GM12878 (cell line): ENCODE results near the gene FGF14. TPM values are rescaled to one million over a fixed set of nuclear protein-coding genes. Genes with fewer than 3 reads are reported as not detected.

ENCODE experiments used
- ATAC-seq: fragments of 200-7000 bp; cut with Tn5 transposase; 3 replicates; pipeline ENCODE4 v1.9.1; 2020; ENCODE audit warnings: mild to moderate bottlenecking, moderate library complexity
- BruUV-seq: library from RNA; stranded (reverse); fragments of 400-500 nt; replicated peaks from 2 replicates; lab custom pipeline; 2021; lab: Mats Ljungman, UMichigan
- CTCF ChIA-PET: fragments of 300-600 bp; sonication (Branson Sonifier 250); formaldehyde crosslinking; extraction: SDS; loops from one replicate; lab custom pipeline; 2021; ENCODE audit warnings: inconsistent platforms; lab: Yijun Ruan, JAX
- POLR2A ChIA-PET: fragments of 350-600 bp; formaldehyde crosslinking; extraction: SDS; loops from one replicate; lab custom pipeline; 2021; ENCODE audit warnings: inconsistent platforms; lab: Charles Lee
- RAD21 ChIA-PET: fragments of 300-600 bp; sonication (Branson Sonifier 250); formaldehyde crosslinking; loops from one replicate; lab custom pipeline; 2023; ENCODE audit warnings: antibody characterized with exemption; ENCODE audit not compliant: unreplicated experiment; lab: Charles Lee
- SMC1A ChIA-PET: fragments of 300-600 bp; sonication (Branson Sonifier 250); formaldehyde crosslinking; loops from one replicate; lab custom pipeline; 2023; ENCODE audit not compliant: unreplicated experiment, uncharacterized antibody; lab: Charles Lee
- DNase-seq: peaks from one replicate; pipeline ENCODE4 v3.0.0-alpha.2; 2011; ENCODE audit warnings: low read depth, low spot score
- FAIRE-seq: peaks from 3 replicates; lab custom pipeline; 2011; peaks lifted over from hg19 to GRCh38; lab: Jason Lieb, UNC
- H2AFZ ChIP-seq: 2 replicates; pipeline ENCODE4 v1.6.0; 2011; ENCODE audit warnings: low read depth, low read length, control low read depth; ENCODE audit not compliant: control insufficient read depth
- H3K27ac ChIP-seq: 2 replicates; pipeline ENCODE4 v1.5.1; 2011; ENCODE audit warnings: control low read depth; ENCODE audit not compliant: control insufficient read depth, insufficient read depth
- H3K27me3 ChIP-seq, 2 experiments: replicated peaks in 1 of 2; 2 replicates each; pipeline versions ENCODE4 v1.6.0 to v1.6.1; 2011; ENCODE audit warnings: low read length in 1 of 2; ENCODE audit not compliant: control insufficient read depth in 2 of 2, insufficient read depth in 2 of 2
- H3K36me3 ChIP-seq, 2 experiments: 2 replicates each; pipeline ENCODE4 v1.5.1; 2011; ENCODE audit warnings: low read length in 1 of 2; ENCODE audit not compliant: control insufficient read depth in 2 of 2, insufficient read depth in 2 of 2
- H3K4me1 ChIP-seq: 2 replicates; pipeline ENCODE4 v1.6.1; 2011; ENCODE audit warnings: mild to moderate bottlenecking, low read length, moderate library complexity, mixed read lengths; ENCODE audit not compliant: control insufficient read depth, insufficient read depth
- H3K4me2 ChIP-seq: 2 replicates; pipeline ENCODE4 v1.6.0; 2011; ENCODE audit warnings: control low read depth; ENCODE audit not compliant: control insufficient read depth, insufficient read depth
- H3K4me3 ChIP-seq: fragments of 200-600 bp; sonication (generic); 2 replicates; pipeline ENCODE4 v1.5.1; 2016
- H3K79me2 ChIP-seq: 2 replicates; pipeline ENCODE4 v1.6.0; 2011; ENCODE audit warnings: low read length; ENCODE audit not compliant: control insufficient read depth, insufficient read depth
- H3K9ac ChIP-seq: 2 replicates; pipeline ENCODE4 v1.8.0; 2011; ENCODE audit warnings: low read length, control low read depth, mixed read lengths; ENCODE audit not compliant: control insufficient read depth, insufficient read depth
- H3K9me3 ChIP-seq: replicated peaks from 3 replicates; pipeline ENCODE4 v1.5.1; 2011; ENCODE audit warnings: mild to moderate bottlenecking, low read length; ENCODE audit not compliant: control insufficient read depth, insufficient read depth
- H4K20me1 ChIP-seq: 2 replicates; pipeline ENCODE4 v1.6.0; 2011; ENCODE audit not compliant: control insufficient read depth, insufficient read depth
- ATF7 ChIP-seq: fragments of 450-650 bp; IDR thresholded peaks from 2 replicates; pipeline ENCODE4 v1.6.1; 2016; ENCODE audit warnings: low read depth, mild to moderate bottlenecking
- CBX3 ChIP-seq: fragments of 200-600 bp; sonication (generic); IDR thresholded peaks from 2 replicates; pipeline ENCODE4 v1.6.1; 2016; ENCODE audit warnings: low read depth, borderline replicate concordance
- FOXK2 ChIP-seq: fragments of 450-650 bp; IDR thresholded peaks from 2 replicates; pipeline ENCODE4 v1.6.1; 2017; ENCODE audit warnings: mild to moderate bottlenecking, moderate library complexity
- GATAD2B ChIP-seq: fragments of 450-650 bp; conservative IDR thresholded peaks from 2 replicates; pipeline ENCODE4 v1.6.1; 2017; ENCODE audit warnings: low read depth, mild to moderate bottlenecking, moderate library complexity
- HDGF ChIP-seq: fragments of 450-650 bp; IDR thresholded peaks from 2 replicates; pipeline ENCODE4 v1.6.1; 2016; ENCODE audit warnings: antibody characterized with exemption
- MXI1 ChIP-seq: fragments of 150-350 bp; IDR thresholded peaks from 2 replicates; pipeline ENCODE4 v1.6.1; 2011; ENCODE audit warnings: low read depth, mild to moderate bottlenecking, inconsistent platforms, low read length, improper control_type of control experiment
- WGBS: methylation state at CpG from one replicate; pipeline ENCODE4 v1.1.6; 2016; ENCODE audit warnings: low lambda C conversion rate; ENCODE audit not compliant: insufficient replicate concordance, insufficient coverage; ENCODE audit errors: missing lambda C conversion rate; 5-methylcytosine and 5-hydroxymethylcytosine counted together
- in situ Hi-C: fragments of 300-500 bp; cut with MboI; formaldehyde crosslinking; loops from 9 replicates; pipeline ENCODE4 v1.14.3; 2018; ENCODE audit warnings: mixed read lengths
- intact Hi-C: fragments of 100-400 bp; cut with micrococcal nuclease; formaldehyde crosslinking; loops from one replicate; pipeline ENCODE4 v1.14.2; 2022; ENCODE audit not compliant: unreplicated experiment
- polyA plus RNA-seq, 11 experiments: library from polyadenylated mRNA; depleted of rRNA in 4 of 11; unstranded in 6 of 11; stranded (reverse) in 5 of 11; fragments of >200 nt; fragmentation: Nextera tagmentation in 4 of 11; fragmentation: Illumina TruSeq in 1 of 11; extraction: Ambion mirVana in 4 of 11; extraction: Trizol in 1 of 11; gene quantifications; 1 replicate in 1 of 11; 2 replicates in 10 of 11; pipeline versions ENCODE4 v1.2.1 to v1.2.3, GENCODE V29; 2011 to 2016; ENCODE audit warnings: inconsistent platforms in 2 of 11, missing spikeins in 2 of 11, low read depth in 1 of 11
- total RNA-seq, 4 experiments: library from RNA; depleted of rRNA in 3 of 4; stranded (reverse); fragments of >200 nt in 3 of 4; fragmentation: Illumina TruSeq in 1 of 4; extraction: Trizol in 1 of 4; gene quantifications; 2 replicates each; pipeline versions ENCODE4 v1.2.1 to v1.2.3, GENCODE V29; 2013 to 2021
- TF ChIP-seq, protein P1 (sequence below): IDR thresholded peaks from 2 replicates; pipeline ENCODE4 v1.6.1; 2012; ENCODE audit warnings: mild to moderate bottlenecking, low read depth, low read length
- TF ChIP-seq, protein P2 (sequence below), 3 experiments: IDR thresholded peaks in 2 of 3; conservative IDR thresholded peaks in 1 of 3; 2 replicates each; pipeline ENCODE4 v1.5.1; 2011; ENCODE audit warnings: low read depth in 3 of 3, low read length in 3 of 3, mild to moderate bottlenecking in 3 of 3, control low read depth in 2 of 3, moderate library complexity in 2 of 3, inconsistent platforms in 1 of 3, mixed read lengths in 1 of 3; ENCODE audit not compliant: control insufficient read depth in 2 of 3, insufficient read depth in 1 of 3; ENCODE audit errors: extremely low read depth in 1 of 3
- TF ChIP-seq, protein P3 (sequence below): fragments of 450-650 bp; IDR thresholded peaks from 2 replicates; pipeline ENCODE4 v1.6.1; 2017; ENCODE audit warnings: mild to moderate bottlenecking, low read depth, inconsistent platforms; ENCODE audit not compliant: poor library complexity, severe bottlenecking

FGF14 gene
- total and polyA plus RNA-seq, 10 of the 15 experiments (the other 5 are each of a cell fraction or from before 2014, with no cell fraction given) = under 0.01 to 0.44 (median 0.04) TPM

DNA sequence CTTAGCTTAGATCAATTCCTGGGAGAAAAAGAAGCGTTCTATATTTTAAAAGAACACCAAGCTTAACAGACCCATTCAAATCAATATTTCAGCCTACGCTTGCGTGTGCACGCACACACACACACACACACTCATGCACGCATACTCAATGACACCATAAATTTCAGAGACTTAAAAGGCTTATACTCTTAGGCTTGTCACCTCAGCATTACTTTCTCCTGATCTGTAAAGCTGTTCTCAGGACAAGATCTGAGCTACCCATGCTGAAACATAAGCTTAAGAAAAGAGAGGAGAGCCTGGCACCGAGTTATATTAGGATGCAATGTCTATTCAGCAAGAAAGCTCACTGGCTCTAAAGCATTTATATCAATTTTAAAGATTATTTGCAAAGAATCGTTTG lies 368.5 kb downstream of the FGF14 start:
- SMC1A ChIA-PET = interaction anchor here (0.7 to 1.2 kb wide), 2 partner anchors 92 to 525 kb away, joined by 3 read pairs; no protein-coding TSS in a partner anchor
- RAD21 ChIA-PET = no interaction called here
- no peak overlapping the region for H2AFZ ChIP-seq
- no peak for DNase-seq
- CTCF ChIA-PET = interaction anchor here (1.5 kb wide), 1 partner anchor 22 kb away, joined by 3 read pairs; no protein-coding TSS in a partner anchor
- TF ChIP-seq, protein P1, sequence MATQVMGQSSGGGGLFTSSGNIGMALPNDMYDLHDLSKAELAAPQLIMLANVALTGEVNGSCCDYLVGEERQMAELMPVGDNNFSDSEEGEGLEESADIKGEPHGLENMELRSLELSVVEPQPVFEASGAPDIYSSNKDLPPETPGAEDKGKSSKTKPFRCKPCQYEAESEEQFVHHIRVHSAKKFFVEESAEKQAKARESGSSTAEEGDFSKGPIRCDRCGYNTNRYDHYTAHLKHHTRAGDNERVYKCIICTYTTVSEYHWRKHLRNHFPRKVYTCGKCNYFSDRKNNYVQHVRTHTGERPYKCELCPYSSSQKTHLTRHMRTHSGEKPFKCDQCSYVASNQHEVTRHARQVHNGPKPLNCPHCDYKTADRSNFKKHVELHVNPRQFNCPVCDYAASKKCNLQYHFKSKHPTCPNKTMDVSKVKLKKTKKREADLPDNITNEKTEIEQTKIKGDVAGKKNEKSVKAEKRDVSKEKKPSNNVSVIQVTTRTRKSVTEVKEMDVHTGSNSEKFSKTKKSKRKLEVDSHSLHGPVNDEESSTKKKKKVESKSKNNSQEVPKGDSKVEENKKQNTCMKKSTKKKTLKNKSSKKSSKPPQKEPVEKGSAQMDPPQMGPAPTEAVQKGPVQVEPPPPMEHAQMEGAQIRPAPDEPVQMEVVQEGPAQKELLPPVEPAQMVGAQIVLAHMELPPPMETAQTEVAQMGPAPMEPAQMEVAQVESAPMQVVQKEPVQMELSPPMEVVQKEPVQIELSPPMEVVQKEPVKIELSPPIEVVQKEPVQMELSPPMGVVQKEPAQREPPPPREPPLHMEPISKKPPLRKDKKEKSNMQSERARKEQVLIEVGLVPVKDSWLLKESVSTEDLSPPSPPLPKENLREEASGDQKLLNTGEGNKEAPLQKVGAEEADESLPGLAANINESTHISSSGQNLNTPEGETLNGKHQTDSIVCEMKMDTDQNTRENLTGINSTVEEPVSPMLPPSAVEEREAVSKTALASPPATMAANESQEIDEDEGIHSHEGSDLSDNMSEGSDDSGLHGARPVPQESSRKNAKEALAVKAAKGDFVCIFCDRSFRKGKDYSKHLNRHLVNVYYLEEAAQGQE = no peak
- TF ChIP-seq, protein P2, sequence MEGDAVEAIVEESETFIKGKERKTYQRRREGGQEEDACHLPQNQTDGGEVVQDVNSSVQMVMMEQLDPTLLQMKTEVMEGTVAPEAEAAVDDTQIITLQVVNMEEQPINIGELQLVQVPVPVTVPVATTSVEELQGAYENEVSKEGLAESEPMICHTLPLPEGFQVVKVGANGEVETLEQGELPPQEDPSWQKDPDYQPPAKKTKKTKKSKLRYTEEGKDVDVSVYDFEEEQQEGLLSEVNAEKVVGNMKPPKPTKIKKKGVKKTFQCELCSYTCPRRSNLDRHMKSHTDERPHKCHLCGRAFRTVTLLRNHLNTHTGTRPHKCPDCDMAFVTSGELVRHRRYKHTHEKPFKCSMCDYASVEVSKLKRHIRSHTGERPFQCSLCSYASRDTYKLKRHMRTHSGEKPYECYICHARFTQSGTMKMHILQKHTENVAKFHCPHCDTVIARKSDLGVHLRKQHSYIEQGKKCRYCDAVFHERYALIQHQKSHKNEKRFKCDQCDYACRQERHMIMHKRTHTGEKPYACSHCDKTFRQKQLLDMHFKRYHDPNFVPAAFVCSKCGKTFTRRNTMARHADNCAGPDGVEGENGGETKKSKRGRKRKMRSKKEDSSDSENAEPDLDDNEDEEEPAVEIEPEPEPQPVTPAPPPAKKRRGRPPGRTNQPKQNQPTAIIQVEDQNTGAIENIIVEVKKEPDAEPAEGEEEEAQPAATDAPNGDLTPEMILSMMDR (IDR thresholded peaks at IDR 0.05 in 2 of 3, conservative IDR thresholded peaks at IDR 0.05 in 1 of 3; ENCODE audit: control insufficient read depth in 2 of 3, extremely low read depth in 1 of 3, insufficient read depth in 1 of 3, low read depth in 3 of 3, low read length in 3 of 3) = no peak
- TF ChIP-seq GATAD2B = no peak
- TF ChIP-seq MXI1 = no peak
- no peak for TF ChIP-seq FOXK2
- no peak for TF ChIP-seq HDGF
- no peak for TF ChIP-seq ATF7
- TF ChIP-seq, protein P3, sequence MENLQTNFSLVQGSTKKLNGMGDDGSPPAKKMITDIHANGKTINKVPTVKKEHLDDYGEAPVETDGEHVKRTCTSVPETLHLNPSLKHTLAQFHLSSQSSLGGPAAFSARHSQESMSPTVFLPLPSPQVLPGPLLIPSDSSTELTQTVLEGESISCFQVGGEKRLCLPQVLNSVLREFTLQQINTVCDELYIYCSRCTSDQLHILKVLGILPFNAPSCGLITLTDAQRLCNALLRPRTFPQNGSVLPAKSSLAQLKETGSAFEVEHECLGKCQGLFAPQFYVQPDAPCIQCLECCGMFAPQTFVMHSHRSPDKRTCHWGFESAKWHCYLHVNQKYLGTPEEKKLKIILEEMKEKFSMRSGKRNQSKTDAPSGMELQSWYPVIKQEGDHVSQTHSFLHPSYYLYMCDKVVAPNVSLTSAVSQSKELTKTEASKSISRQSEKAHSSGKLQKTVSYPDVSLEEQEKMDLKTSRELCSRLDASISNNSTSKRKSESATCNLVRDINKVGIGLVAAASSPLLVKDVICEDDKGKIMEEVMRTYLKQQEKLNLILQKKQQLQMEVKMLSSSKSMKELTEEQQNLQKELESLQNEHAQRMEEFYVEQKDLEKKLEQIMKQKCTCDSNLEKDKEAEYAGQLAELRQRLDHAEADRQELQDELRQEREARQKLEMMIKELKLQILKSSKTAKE = no peak
- TF ChIP-seq CBX3 = no peak
- no peak for ATAC-seq
- BruUV-seq = no TSS peak
- WGBS = 48% methylated on average over 7 of the region's 7 CpGs
- no peak for FAIRE-seq
- no peak overlapping the region for H3K4me3 ChIP-seq
- H3K27me3 ChIP-seq = no peaks in the 10 kb centered on the region
- H4K20me1 ChIP-seq = no peaks in the 10 kb centered on the region
- H3K9me3 ChIP-seq = no peaks in the 10 kb centered on the region
- no peak overlapping the region for H3K9ac ChIP-seq
- no peaks in the 10 kb centered on the region for H3K36me3 ChIP-seq
- POLR2A ChIA-PET = no interaction called here
- in situ Hi-C loops (no loop called here), intact Hi-C loops (no loop called here)
- no peak overlapping the region for H3K27ac ChIP-seq
- H3K4me2 ChIP-seq = no peak overlapping the region
- no peaks in the 10 kb centered on the region for H3K4me1 ChIP-seq
- no peaks in the 10 kb centered on the region for H3K79me2 ChIP-seq
